Thymus (tissue), 11 donors: ENCODE data around the gene WNT1. TPM values are rescaled to one million over a fixed set of nuclear protein-coding genes. Genes with fewer than 3 reads are reported as not detected.

Experiments
- DNase-seq, 9 donors: peaks; one replicate each; pipeline ENCODE4 v3.0.0-alpha.2; 2013; ENCODE audit warnings: low spot score in 9 of 9, low read depth in 6 of 9, missing footprints in 1 of 9
- H3K27ac ChIP-seq, 2 donors: one replicate each; pipeline ENCODE4 v1.5.1; 2013; ENCODE audit warnings: control low read depth in 1 of 2, low read depth in 1 of 2, low read length in 1 of 2, mild to moderate bottlenecking in 1 of 2, moderate library complexity in 1 of 2
- H3K27me3 ChIP-seq, 2 donors: one replicate each; pipeline ENCODE4 v1.5.1; 2013; ENCODE audit warnings: low read length in 1 of 2; ENCODE audit not compliant: control insufficient read depth in 2 of 2, insufficient read depth in 1 of 2
- H3K36me3 ChIP-seq, 2 donors: one replicate each; pipeline ENCODE4 v1.5.1; 2013; ENCODE audit warnings: low read length in 1 of 2, mild to moderate bottlenecking in 1 of 2, moderate library complexity in 1 of 2; ENCODE audit not compliant: control insufficient read depth in 2 of 2, insufficient read depth in 2 of 2
- H3K4me1 ChIP-seq, 2 donors: one replicate each; pipeline ENCODE4 v1.5.1; 2013; ENCODE audit warnings: low read length in 2 of 2; ENCODE audit not compliant: control insufficient read depth in 2 of 2, insufficient read depth in 2 of 2
- H3K4me3 ChIP-seq, 2 donors: one replicate each; pipeline ENCODE4 v1.5.1; 2013; ENCODE audit warnings: low read length in 2 of 2, control low read depth in 1 of 2, mild to moderate bottlenecking in 1 of 2
- H3K9me3 ChIP-seq, 2 donors: one replicate each; pipeline ENCODE4 v1.5.1; 2013; ENCODE audit warnings: low read length in 1 of 2, mild to moderate bottlenecking in 1 of 2; ENCODE audit not compliant: control insufficient read depth in 2 of 2, insufficient read depth in 1 of 2
- WGBS: extraction: QIAGEN DNeasy Blood & Tissue Kit; methylation state at CpG from one replicate; pipeline ENCODE4 v1.1.7; 2013; 5-methylcytosine and 5-hydroxymethylcytosine counted together
- polyA plus RNA-seq: library from polyadenylated mRNA; stranded (reverse); fragments of 200-250 nt; gene quantifications from one replicate; pipeline ENCODE4 v1.2.3, GENCODE V29; 2013
- total RNA-seq: library from RNA; stranded (reverse); fragments of 120-200 nt; gene quantifications from one replicate; pipeline ENCODE4 v1.2.4, GENCODE V29; 2013
- donor health status: healthy.

WNT1 gene
- total and polyA plus RNA-seq, 2 donors = 0.05 TPM; not detected in 1

DNA sequence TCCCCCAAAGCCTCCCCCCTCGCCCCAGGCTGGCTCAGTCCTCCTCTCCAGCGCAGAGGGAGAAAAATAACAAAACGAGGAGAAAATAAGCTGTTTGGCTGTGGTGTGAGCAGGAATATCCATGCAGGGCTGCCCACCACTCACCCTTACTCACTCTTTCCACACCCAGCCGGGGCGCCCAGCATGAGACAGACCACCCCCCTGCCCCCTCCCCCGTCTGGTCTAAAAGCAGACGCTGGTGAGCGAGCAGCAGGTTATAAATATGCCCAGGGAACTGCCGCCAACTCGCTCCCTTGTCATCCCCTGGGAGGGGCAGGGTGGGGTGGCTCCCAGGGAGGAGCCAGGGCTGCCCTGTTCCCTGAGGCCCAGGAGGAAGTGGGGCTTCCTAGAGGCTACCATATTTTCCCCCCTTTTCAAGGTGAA lies 7.4 kb downstream of the WNT1 start:
- no peak for DNase-seq
- H3K9me3 ChIP-seq = peaks cover 0 to 5% of the 10 kb centered on the region in 2 donors
- H3K27me3 ChIP-seq = peaks cover 60 to 100% of the 10 kb centered on the region in 2 donors
- WGBS = 59% methylated on average over 10 of the region's 10 CpGs
- no peaks in the 10 kb centered on the region for H3K36me3 ChIP-seq
- H3K4me1 ChIP-seq = peaks cover 5 to 14% of the 10 kb centered on the region in 2 donors
- no peak overlapping the region for H3K27ac ChIP-seq
- no peak overlapping the region for H3K4me3 ChIP-seq

- peaks cover 0 to 1% of the 10 kb centered on the region in 2 donors for H3K9me3 ChIP-seq
- DNase-seq = no peak
- H3K4me1 ChIP-seq = peaks cover 3 to 10% of the 10 kb centered on the region in 2 donors
- no peak overlapping the region for H3K4me3 ChIP-seq
- H3K36me3 ChIP-seq = no peaks in the 10 kb centered on the region
- WGBS = 91% methylated on average over 2 of the region's 2 CpGs
- H3K27me3 ChIP-seq = peaks cover 56 to 100% of the 10 kb centered on the region in 2 donors
- no peak overlapping the region for H3K27ac ChIP-seq
Observed at GRCh38 chr12:48985901-48986300, 7.8 kb downstream of the WNT1 start.

DNA sequence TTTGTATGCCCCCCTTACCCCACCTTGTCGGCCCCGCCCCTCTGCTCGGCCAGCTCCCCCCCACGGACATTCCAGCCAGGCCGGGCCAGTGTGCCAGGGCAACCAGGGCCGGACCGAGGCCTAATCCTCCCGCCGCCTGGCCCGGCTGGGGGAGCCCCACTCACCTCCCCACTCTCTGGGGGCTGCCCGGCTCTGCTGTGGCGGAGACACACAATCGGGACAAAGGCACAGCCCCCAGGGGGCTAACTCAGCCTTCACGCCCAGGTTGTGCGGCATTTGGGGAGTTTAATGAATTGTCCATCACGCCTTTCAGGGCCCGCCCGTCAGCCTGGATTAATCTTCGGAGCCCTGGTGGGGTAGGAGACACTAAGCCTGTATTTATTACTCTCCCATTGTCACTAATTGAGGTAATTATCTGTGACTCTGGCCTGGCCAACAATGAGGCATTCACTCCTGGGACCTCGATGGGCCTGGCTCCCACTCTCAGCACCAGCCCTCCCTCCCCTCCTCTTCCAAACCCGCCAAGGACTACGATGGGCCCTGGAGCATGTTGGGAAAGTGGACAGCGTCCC lies 8.7 kb downstream of the WNT1 start:
- no peaks in the 10 kb centered on the region for H3K9me3 ChIP-seq
- no peaks in the 10 kb centered on the region for H3K36me3 ChIP-seq
- peaks cover 0 to 1% of the 10 kb centered on the region in 2 donors for H3K4me1 ChIP-seq
- no peak for DNase-seq
- no peak overlapping the region for H3K4me3 ChIP-seq
- H3K27me3 ChIP-seq = peaks cover 49 to 100% of the 10 kb centered on the region in 2 donors
- WGBS = 76% methylated on average over 23 of the region's 23 CpGs
- H3K27ac ChIP-seq = no peak overlapping the region

DNA sequence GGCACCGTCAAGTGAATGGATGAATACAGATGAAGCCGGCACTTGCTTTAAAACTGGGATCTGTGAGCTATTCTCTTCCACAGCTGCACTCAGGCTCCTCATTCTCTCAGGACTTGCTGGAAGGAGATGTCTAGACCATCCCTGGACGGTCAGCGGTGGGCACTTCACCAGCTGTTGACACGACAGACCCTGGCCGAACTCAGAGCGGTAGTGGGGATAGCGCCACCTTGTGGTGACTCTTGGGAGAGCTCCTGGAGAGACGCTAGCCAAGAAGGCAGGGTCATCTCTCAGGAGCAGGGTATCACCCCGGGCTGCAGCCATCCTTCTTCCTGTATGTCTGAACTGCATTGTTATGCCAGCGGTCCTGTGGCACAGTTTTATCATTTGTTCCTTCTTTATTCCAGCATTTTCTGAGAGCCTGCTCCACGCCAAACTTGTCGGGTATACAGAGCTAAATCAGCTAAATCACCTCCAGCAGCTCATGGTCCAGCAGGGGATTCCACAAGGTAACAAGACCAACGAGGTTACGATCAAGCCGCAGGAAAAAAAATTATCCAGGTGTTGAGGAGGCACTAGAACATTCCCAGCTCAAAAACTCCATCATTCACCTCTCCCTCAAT lies 10.0 kb downstream of the WNT1 start:
- DNase-seq = peak in 2 of 9 donors; percentile 67
- Histone ChIP-seq H3K36me3 (no peaks in the 10 kb centered on the region), H3K9me3 (no peaks in the 10 kb centered on the region), H3K4me3 (no peak overlapping the region), H3K27ac (no peak overlapping the region), H3K4me1 (no peaks in the 10 kb centered on the region), H3K27me3 (peaks cover 37 to 98% of the 10 kb centered on the region in 2 donors)
- WGBS = 33% methylated on average over 16 of the region's 16 CpGs

DNA sequence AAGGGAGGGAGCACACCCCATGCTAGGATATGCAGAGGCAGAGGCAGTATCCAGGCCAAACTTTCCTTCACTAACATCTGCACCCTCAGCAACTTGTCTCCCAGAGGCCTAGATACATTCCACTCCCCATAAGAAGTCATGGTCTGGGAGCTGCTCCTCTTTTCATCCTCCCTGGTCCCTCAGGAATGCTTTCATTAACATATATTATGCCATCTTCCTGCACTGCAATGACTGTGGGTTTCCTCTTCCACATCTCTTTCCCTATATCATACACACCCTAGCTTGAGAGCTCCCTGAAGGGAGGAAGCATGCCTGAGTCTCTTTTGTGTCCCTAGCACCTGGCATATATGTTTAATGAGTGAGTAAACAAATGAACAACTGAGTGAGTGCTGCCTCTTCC lies 12.4 kb downstream of the WNT1 start:
- Histone ChIP-seq H3K36me3 (no peaks in the 10 kb centered on the region), H3K27me3 (peaks cover 42 to 98% of the 10 kb centered on the region in 2 donors), H3K4me1 (peaks cover 0 to 7% of the 10 kb centered on the region in 2 donors), H3K27ac (no peak overlapping the region), H3K9me3 (no peaks in the 10 kb centered on the region), H3K4me3 (no peak overlapping the region)
- no peak for DNase-seq

DNA sequence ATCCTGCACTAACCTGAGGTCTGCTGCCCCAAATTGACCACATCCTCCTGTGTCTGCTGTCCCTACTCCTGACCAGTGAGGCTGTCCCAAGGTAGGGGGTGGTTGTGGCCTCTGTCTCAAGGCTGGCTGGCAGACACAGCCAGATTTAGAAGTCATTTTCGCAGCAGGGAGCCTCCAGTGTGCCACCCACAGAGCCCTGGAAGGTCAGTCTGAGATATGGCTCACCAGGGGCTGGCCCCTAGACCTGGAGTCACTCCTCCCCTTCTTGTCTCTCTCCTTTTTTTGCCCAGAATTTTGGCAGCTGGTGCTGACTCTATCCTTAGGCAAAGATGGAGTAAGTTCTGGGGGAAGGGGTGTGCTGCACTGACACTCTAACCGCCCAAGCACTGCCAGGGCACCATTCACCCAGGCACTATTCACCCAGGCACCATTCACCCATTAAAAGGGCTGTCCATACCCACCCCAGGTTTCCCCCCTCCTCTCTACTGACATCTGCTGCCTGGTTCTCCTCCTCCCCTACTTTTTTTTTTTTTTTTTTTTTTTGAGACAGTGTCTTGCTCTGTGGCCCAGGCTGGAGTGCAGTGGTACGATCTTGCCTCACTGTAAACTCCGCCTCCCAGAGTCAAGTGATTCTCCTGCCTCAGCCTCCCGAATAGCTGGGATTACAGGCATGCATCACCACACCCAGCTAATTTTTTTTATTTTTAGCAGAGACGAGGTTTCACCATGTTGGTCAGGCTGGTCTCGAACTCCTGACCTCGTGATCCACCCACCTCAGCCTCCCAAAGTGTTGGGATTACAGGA lies 13.3 kb downstream of the WNT1 start:
- Histone ChIP-seq H3K36me3 (no peaks in the 10 kb centered on the region), H3K27me3 (peaks cover 43 to 98% of the 10 kb centered on the region in 2 donors), H3K27ac (no peak overlapping the region), H3K9me3 (no peaks in the 10 kb centered on the region), H3K4me1 (peaks cover 0 to 8% of the 10 kb centered on the region in 2 donors), H3K4me3 (no peak overlapping the region)
- WGBS = 84% methylated on average over 8 of the region's 8 CpGs
- no peak for DNase-seq

GRCh38 chr12:48993787-48994186 lies 15.7 kb downstream of the WNT1 start:
- H3K36me3 ChIP-seq = no peaks in the 10 kb centered on the region
- no peak overlapping the region for H3K4me3 ChIP-seq
- peaks cover 12 to 29% of the 10 kb centered on the region in 2 donors for H3K4me1 ChIP-seq
- H3K27ac ChIP-seq = no peak overlapping the region
- H3K9me3 ChIP-seq = peaks cover 0 to 8% of the 10 kb centered on the region in 2 donors
- H3K27me3 ChIP-seq = peaks cover 53 to 98% of the 10 kb centered on the region in 2 donors
- WGBS = 91% methylated on average over 3 of the region's 3 CpGs
- no peak for DNase-seq

DNA sequence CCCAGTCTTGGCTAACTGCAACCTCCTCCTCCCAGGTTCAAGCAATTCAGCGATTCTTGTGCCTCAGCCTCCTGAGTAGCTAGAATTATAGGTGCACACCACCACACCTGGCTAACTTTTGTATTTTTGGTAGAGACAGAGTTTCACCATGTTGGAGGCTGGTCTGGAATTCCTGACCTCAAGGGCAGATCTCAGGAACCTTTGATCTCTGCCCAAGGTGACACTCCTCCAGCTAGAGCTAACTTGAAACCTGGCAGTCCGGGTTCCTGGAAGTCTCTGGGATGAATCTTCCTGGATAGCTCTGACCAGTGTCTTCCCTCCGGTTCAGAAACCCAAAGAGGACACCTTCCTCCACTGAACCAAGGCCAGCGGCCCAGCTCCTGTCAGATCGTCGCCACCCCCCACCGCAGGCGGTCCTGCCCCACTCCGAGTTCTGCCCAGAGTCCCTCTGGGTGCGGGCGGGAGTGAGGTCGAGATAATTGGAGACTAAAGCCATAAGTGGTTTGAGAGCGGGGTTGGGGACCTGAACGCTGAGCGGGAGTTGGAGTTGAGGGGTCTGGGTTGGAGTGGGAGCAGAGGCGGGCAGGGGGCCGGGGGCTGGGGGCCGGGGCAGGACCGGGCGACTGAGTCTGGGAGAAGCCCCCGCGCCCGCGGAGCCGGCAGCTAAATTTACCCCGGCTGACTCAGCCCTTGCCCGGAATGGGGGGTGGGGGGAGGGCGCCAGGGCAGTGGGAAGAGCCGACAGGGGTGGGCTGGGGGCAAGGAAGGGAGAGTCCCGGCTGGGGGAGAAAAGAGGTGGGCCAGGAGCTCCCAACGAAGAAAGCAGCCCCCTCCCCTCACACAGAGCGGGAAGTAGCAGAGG lies 16.3 kb downstream of the WNT1 start:
- no peak for DNase-seq
- H3K27me3 ChIP-seq = peaks cover 56 to 98% of the 10 kb centered on the region in 2 donors
- peaks cover 14 to 35% of the 10 kb centered on the region in 2 donors for H3K4me1 ChIP-seq
- H3K36me3 ChIP-seq = no peaks in the 10 kb centered on the region
- peaks cover 0 to 8% of the 10 kb centered on the region in 2 donors for H3K9me3 ChIP-seq
- no peak overlapping the region for H3K4me3 ChIP-seq
- no peak overlapping the region for H3K27ac ChIP-seq
- WGBS = 29% methylated on average over 32 of the region's 32 CpGs
